CD4-positive, alpha-beta T cell (primary cell): ENCODE measurements around the gene GSTM5. TPM values are rescaled to one million over a fixed set of nuclear protein-coding genes. Genes with fewer than 3 reads are reported as not detected.
A peak's percentile ranks its signal among the peaks of the same experiment; 100 is the strongest.
"Not testable (repeated sequence)": the region's sequence is repeated elsewhere in the genome, so short reads cannot be mapped to it uniquely, and the experiment has no call there.

Experiments used
- ATAC-seq: fragments of 200-7000 bp; cut with Tn5 transposase; one replicate; pipeline ENCODE4 v1.10.0; 2022; ENCODE audit warnings: mild to moderate bottlenecking; ENCODE audit not compliant: poor library complexity
- CTCF ChIA-PET: fragments of 350-600 bp; sonication (Branson Sonifier 250); formaldehyde crosslinking; loops from one replicate; lab custom pipeline; 2021; ENCODE audit warnings: antibody characterized with exemption, inconsistent platforms; lab: Charles Lee
- POLR2A ChIA-PET: fragments of 350-600 bp; sonication (Branson Sonifier 250); formaldehyde crosslinking; loops from one replicate; lab custom pipeline; 2021; ENCODE audit warnings: antibody characterized with exemption, inconsistent platforms; lab: Charles Lee
- DNase-seq, 14 experiments: peaks; one replicate each; pipeline ENCODE4 v3.0.0-alpha.2; 2013 to 2020; ENCODE audit warnings: mixed read lengths in 2 of 14
- H3K27ac ChIP-seq, 2 donors: one replicate each; pipeline versions ENCODE4 v1.5.1 to v1.7.0; 2013; ENCODE audit warnings: low read length in 2 of 2, low read depth in 1 of 2, mild to moderate bottlenecking in 1 of 2
- H3K27me3 ChIP-seq, 2 experiments: 1 replicate in 1 of 2; 2 replicates in 1 of 2; pipeline versions ENCODE4 v1.6.1 to v1.7.0; 2013; ENCODE audit warnings: low read length in 2 of 2, control low read depth in 1 of 2, mild to moderate bottlenecking in 1 of 2, moderate library complexity in 1 of 2; ENCODE audit not compliant: insufficient read depth in 2 of 2, control insufficient read depth in 1 of 2
- H3K36me3 ChIP-seq: one replicate; pipeline ENCODE4 v1.6.1; 2013; ENCODE audit warnings: low read length, control low read depth; ENCODE audit not compliant: insufficient read depth
- H3K4me1 ChIP-seq: one replicate; pipeline ENCODE4 v1.6.1; 2013; ENCODE audit warnings: low read length, control low read depth; ENCODE audit not compliant: insufficient read depth
- H3K4me3 ChIP-seq: one replicate; pipeline ENCODE4 v1.5.1; 2013; ENCODE audit warnings: mild to moderate bottlenecking, low read length, moderate library complexity
- H3K9me3 ChIP-seq, 2 experiments: 1 replicate in 1 of 2; 2 replicates in 1 of 2; pipeline versions ENCODE4 v1.6.1 to v1.7.0; 2013; ENCODE audit warnings: low read length in 2 of 2, mild to moderate bottlenecking in 2 of 2, control low read depth in 1 of 2, moderate library complexity in 1 of 2; ENCODE audit not compliant: control insufficient read depth in 1 of 2, insufficient read depth in 1 of 2
- H3K27ac Mint-ChIP-seq: one replicate; pipeline ENCODE4 v1.8.0; 2020; ENCODE audit warnings: mixed read lengths
- H3K27me3 Mint-ChIP-seq: one replicate; pipeline ENCODE4 v1.8.0; 2021; ENCODE audit warnings: mixed read lengths
- H3K36me3 Mint-ChIP-seq: one replicate; pipeline ENCODE4 v1.8.0; 2021; ENCODE audit warnings: low read depth, mixed read lengths
- H3K4me1 Mint-ChIP-seq: one replicate; pipeline ENCODE4 v1.8.0; 2021; ENCODE audit warnings: low read depth, mixed read lengths
- H3K4me3 Mint-ChIP-seq: one replicate; pipeline ENCODE4 v1.8.0; 2020; ENCODE audit warnings: mild to moderate bottlenecking, mixed read lengths
- H3K9me3 Mint-ChIP-seq: one replicate; pipeline ENCODE4 v1.8.0; 2020; ENCODE audit warnings: mixed read lengths
- intact Hi-C, 2 experiments: fragments of 100-400 bp; cut with DNase I in 1 of 2; cut with micrococcal nuclease in 1 of 2; formaldehyde crosslinking; loops; one replicate each; pipeline versions ENCODE4 v1.15.1 to v1.9.0; 2023 to 2025; cut with DNase I, micrococcal nuclease
- total RNA-seq, 174 experiments: library from RNA in 2 of 174; stranded (reverse) in 2 of 174; gene quantifications; one replicate each; pipeline ENCODE4 v1.2.3 and lab custom pipeline; 2021 to 2026
- TF ChIP-seq, protein P1 (sequence below): fragments of 200-600 bp; IDR thresholded peaks from one replicate; pipeline ENCODE4 v1.8.0; 2022; ENCODE audit warnings: antibody characterized with exemption, mild to moderate bottlenecking

Gene GSTM5
- total RNA-seq, 2 experiments from 2014 or later, result 0.20 to 0.36 TPM

DNA sequence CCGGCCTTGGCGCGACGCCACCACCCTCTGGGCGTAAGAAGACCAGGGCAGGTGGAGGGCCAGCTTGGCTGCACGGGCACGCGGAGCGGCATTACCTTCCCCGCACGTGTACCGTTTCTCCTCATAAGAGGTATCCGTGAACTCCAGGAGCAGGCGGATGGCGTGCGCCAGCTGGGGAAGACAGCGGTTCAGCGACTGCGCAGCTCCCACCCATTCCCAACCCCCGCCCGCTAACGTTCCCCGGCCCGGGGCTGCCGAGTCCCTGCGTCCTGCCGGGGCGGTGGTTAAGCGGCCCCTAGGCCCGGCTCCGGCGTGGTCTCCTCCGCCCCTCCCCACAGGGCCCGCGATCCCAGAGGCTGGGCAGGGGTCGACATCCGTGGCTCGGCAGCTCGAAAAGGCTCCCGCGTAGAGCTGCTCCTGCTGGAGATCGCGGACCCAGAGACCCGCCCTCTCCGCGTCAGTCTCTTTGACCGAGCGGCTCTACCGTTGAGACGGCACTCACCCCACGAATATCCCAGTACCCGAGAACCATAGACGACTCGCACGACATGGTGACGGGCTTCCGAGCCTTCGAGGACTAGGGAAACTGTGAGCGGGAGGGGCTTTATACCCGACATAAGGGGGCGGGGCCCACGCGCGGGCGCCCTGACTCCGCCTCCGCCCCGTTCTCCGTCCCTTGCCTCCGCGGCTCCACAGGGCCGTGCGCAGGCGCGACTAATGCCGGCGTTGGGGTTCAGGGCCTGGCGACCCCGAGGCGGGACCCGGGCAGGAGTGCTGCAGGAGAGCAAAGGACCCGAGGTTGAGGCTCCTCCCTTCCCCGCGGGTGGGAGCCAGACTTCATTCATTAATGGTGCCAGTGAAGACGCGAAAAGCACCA, 27.9 kb downstream of the GSTM5 start:
- Histone ChIP-seq H3K36me3 (no peaks in the 10 kb centered on the region), H3K27ac (peak overlapping the region in 1 of 2 donors; percentile 14), H3K27me3 (peaks cover 0 to 4% of the 10 kb centered on the region in 2 experiments), H3K4me3 (peak overlapping the region; percentile 71), H3K4me1 (peaks cover 18% of the 10 kb centered on the region), H3K9me3 (no peaks in the 10 kb centered on the region)
- POLR2A ChIA-PET, result interaction anchor here (0.8 to 2.5 kb wide), 7 partner anchors 9 to 245 kb away, joined by 3 to 12 read pairs (median 4); partner anchors contain the start of genes AHCYL1, GNAI3, GSTM1 and GSTM4
- peaks cover 15% of the 10 kb centered on the region for H3K4me1 Mint-ChIP-seq
- TF ChIP-seq, protein P1, sequence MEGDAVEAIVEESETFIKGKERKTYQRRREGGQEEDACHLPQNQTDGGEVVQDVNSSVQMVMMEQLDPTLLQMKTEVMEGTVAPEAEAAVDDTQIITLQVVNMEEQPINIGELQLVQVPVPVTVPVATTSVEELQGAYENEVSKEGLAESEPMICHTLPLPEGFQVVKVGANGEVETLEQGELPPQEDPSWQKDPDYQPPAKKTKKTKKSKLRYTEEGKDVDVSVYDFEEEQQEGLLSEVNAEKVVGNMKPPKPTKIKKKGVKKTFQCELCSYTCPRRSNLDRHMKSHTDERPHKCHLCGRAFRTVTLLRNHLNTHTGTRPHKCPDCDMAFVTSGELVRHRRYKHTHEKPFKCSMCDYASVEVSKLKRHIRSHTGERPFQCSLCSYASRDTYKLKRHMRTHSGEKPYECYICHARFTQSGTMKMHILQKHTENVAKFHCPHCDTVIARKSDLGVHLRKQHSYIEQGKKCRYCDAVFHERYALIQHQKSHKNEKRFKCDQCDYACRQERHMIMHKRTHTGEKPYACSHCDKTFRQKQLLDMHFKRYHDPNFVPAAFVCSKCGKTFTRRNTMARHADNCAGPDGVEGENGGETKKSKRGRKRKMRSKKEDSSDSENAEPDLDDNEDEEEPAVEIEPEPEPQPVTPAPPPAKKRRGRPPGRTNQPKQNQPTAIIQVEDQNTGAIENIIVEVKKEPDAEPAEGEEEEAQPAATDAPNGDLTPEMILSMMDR, result no peak
- CTCF ChIA-PET, result interaction anchor here (0.8 to 3.0 kb wide), 2 partner anchors 37 to 244 kb away, joined by 3 to 8 read pairs; partner anchors contain the start of gene AHCYL1
- intact Hi-C loops, result loop anchor here in 1 of 2 experiments (5.0 kb wide), 2 partner anchors 53 to 258 kb away; partner anchors contain the start of genes ATXN7L2 and GSTM1
- H3K27me3 Mint-ChIP-seq, result no peaks in the 10 kb centered on the region
- H3K9me3 Mint-ChIP-seq, result no peaks in the 10 kb centered on the region
- H3K27ac Mint-ChIP-seq, result peak overlapping the region; percentile 80
- H3K4me3 Mint-ChIP-seq, result peak overlapping the region; percentile 90
- peaks cover 31% of the 10 kb centered on the region for H3K36me3 Mint-ChIP-seq
- ATAC-seq, result peak; percentile 94
- DNase-seq, result peak; percentile 73 to 94 (median 82)

DNA sequence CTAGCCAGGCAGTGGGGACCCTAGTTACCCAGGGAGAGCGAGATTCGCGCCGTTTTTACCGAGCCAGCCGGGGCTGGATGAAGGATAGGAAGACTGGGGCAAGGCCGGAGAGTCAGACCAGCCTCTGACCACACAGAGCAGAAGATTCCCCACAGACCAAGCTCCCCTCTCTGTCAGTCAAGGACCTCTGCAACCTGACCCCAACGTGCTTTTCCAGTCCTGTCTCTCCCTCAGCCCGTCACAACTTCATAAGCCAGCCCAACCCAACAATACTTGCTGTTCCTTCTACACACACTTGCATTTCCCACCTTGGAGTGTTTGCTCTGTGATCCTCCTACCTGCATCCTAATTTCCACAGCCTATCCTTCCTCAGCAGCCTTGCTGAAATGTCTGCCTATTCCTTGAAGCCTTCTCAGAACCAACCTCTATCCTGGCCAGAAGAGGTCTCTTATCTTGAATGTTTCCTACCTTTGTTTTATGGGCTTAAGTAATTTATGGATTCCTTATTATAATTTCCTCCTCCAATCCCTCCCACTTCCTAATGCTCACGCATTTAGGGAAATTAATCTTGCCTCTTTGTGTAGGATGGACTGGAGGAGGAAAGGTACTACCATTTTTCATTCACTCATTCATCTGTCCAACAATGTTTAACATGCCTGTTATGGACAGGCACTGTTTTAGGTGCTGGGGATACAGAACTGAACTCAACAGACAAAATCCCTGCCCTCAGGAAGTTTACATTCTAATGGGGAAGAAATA, 28.7 kb downstream of the GSTM5 start, which contains the start of gene GSTM3:
GSTM3 (minus strand) TSS at position 424 of the 759 bp plus-strand sequence. CDS start 751 bp downstream, outside the sequence.
- Mint-ChIP-seq H3K27me3 (no peaks in the 10 kb centered on the region), H3K27ac (peak within 1 kb of the TSS; percentile 80), H3K4me3 (peak within 1 kb of the TSS; percentile 90), H3K9me3 (no peaks in the 10 kb centered on the region), H3K4me1 (peaks cover 15% of the 10 kb centered on the region), H3K36me3 (peaks cover 27% of the 10 kb centered on the region)
- Histone ChIP-seq H3K27ac (peak within 1 kb of the TSS in 1 of 2 donors; percentile 14), H3K4me3 (peak within 1 kb of the TSS; percentile 71), H3K27me3 (peaks cover 0 to 4% of the 10 kb centered on the region in 2 experiments), H3K4me1 (peaks cover 18% of the 10 kb centered on the region), H3K9me3 (no peaks in the 10 kb centered on the region), H3K36me3 (no peaks in the 10 kb centered on the region)
- ChIA-PET POLR2A (interaction anchor here (1.2 to 2.5 kb wide), 2 partner anchors 52 to 85 kb away, joined by 4 to 12 read pairs; partner anchors contain the start of genes GSTM1 and GSTM4), CTCF (interaction anchor here (0.6 to 3.0 kb wide), 2 partner anchors 101 to 244 kb away, joined by 3 to 8 read pairs; partner anchors contain the start of gene AHCYL1)
- TF ChIP-seq, protein P1, result no peak
- ATAC-seq (peak; percentile 1), DNase-seq (no peak)
- intact Hi-C loops, result no loop called here

DNA sequence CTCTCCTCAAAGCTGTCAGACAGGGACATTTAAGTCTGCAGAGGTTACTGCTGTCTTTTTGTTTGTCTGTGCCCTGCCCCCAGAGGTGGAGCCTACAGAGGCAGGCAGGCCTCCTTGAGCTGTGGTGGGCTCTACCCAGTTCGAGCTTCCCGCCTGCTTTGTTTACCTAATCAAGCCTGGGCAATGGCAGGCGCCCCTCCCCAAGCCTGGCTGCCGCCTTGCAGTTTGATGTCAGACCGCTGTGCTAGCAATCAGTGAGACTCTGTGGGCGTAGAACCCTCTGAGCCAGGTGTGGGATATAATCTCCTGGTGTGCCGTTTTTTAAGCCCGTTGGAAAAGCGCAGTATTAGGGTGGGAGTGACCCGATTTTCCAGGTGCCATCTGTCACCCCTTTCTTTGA, 36.3 kb downstream of the GSTM5 start:
- H3K4me1 ChIP-seq, DNase-seq, H3K27ac Mint-ChIP-seq, H3K9me3 Mint-ChIP-seq, POLR2A ChIA-PET, H3K27ac ChIP-seq, H3K36me3 Mint-ChIP-seq, intact Hi-C loops, H3K4me1 Mint-ChIP-seq, H3K4me3 Mint-ChIP-seq, H3K36me3 ChIP-seq, H3K4me3 ChIP-seq, CTCF ChIA-PET, H3K9me3 ChIP-seq, ATAC-seq: not testable (repeated sequence)
- H3K27me3 Mint-ChIP-seq, result peaks cover 10% of the 10 kb centered on the region
- H3K27me3 ChIP-seq, result peaks cover 5 to 10% of the 10 kb centered on the region in 2 experiments
